AG09309 (cell line): ENCODE data around the gene LRRC27.
A peak's percentile ranks its signal among the peaks of the same experiment; 100 is the strongest.

Source experiments
- DNase-seq: peaks from one replicate; pipeline ENCODE4 v3.0.0-alpha.2; 2010; ENCODE audit warnings: low read depth
- H3K4me3 ChIP-seq: 2 replicates; pipeline ENCODE4 v1.5.1; 2011; ENCODE audit warnings: mild to moderate bottlenecking, low read depth, low read length, moderate library complexity; ENCODE audit not compliant: control insufficient read depth
- CTCF ChIP-seq: IDR thresholded peaks from 2 replicates; pipeline ENCODE4 v1.5.1; 2011; ENCODE audit warnings: mild to moderate bottlenecking, low read depth, low read length, inconsistent platforms; ENCODE audit not compliant: insufficient read depth, control insufficient read depth; ENCODE audit errors: missing control alignments

Gene LRRC27

GRCh38 chr10:132368881-132369635, 37.1 kb downstream of the LRRC27 start:
- TF ChIP-seq CTCF: no peak
- DNase-seq: peak; percentile 32
- H3K4me3 ChIP-seq: no peak overlapping the region

GRCh38 chr10:132369636-132370185, 37.7 kb downstream of the LRRC27 start:
- no peak for TF ChIP-seq CTCF
- H3K4me3 ChIP-seq: no peak overlapping the region
- DNase-seq: no peak

GRCh38 chr10:132370426-132371340, 38.7 kb downstream of the LRRC27 start:
- TF ChIP-seq CTCF: no peak
- H3K4me3 ChIP-seq: no peak overlapping the region
- DNase-seq: no peak

GRCh38 chr10:132371641-132372081, 39.7 kb downstream of the LRRC27 start:
- H3K4me3 ChIP-seq: no peak overlapping the region
- TF ChIP-seq CTCF: peak; percentile 52
- DNase-seq: no peak

- no peak for DNase-seq
- no peak for TF ChIP-seq CTCF
- H3K4me3 ChIP-seq: no peak overlapping the region
These were observed 40.6 kb downstream of the LRRC27 start for GRCh38 chr10:132372516-132373095.

- DNase-seq: no peak
- H3K4me3 ChIP-seq: no peak overlapping the region
- no peak for TF ChIP-seq CTCF
These were observed 41.4 kb downstream of the LRRC27 start for GRCh38 chr10:132373241-132373955.
